Adrenal gland (tissue), 5 donors: ENCODE measurements around the gene SRRM2.

Source experiments
- POLR2A ChIP-seq, 2 donors: fragments of 450-650 bp; IDR thresholded peaks; one replicate each; pipeline ENCODE4 v1.6.1; 2017; ENCODE audit warnings: antibody characterized with exemption in 2 of 2, mild to moderate bottlenecking in 2 of 2, moderate library complexity in 1 of 2
- TF ChIP-seq, protein P1 (sequence below), 6 experiments: fragments of 450-650 bp in 4 of 6; fragments of 200-600 bp in 2 of 6; sonication (generic) in 1 of 6; IDR thresholded peaks; 1 replicate in 5 of 6; 2 replicates in 1 of 6; pipeline versions ENCODE4 v1.5.1 to v1.8.0; 2016 to 2021; ENCODE audit warnings: antibody characterized with exemption in 6 of 6, mild to moderate bottlenecking in 2 of 6, moderate library complexity in 1 of 6
- donor health status: DM: no; HTN: no; CAD: no.

DNA sequence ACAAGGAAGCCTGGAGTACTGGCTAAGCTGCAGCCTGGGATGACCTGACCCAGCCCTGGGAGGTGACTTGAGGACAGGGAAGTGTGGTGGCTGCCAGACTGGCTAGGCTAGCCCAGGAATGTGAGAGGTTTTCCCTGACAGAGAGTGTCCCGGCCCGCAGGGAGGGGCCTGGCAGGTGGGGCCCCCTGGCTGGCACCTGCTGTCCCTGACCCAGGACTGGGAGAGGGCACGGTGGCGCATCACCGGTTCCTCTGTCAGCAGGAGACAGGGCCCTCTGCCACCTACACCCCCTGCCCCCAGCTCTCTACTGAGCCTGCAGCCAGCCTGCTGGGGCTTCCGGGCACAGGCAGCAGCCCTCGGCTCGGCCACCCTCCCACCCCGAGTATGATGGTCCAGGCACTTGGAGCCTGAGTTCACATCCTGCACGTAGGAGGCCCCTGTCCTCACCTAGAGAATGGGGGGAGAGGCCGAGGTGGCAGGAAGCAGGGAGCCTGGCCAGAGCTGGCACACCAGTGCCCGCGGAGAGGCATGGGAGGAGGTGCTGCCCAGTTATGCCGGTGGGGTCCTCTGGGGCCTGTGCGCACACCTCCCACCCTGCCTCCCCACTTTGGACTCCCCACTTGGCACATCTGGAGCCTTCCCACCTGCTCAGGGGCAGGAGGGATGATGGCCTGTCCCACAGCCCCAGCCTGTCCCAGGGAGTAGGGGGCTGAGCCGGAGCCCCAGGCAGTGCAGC is 32.9 kb upstream of the SRRM2 start:
- TF ChIP-seq, protein P1, sequence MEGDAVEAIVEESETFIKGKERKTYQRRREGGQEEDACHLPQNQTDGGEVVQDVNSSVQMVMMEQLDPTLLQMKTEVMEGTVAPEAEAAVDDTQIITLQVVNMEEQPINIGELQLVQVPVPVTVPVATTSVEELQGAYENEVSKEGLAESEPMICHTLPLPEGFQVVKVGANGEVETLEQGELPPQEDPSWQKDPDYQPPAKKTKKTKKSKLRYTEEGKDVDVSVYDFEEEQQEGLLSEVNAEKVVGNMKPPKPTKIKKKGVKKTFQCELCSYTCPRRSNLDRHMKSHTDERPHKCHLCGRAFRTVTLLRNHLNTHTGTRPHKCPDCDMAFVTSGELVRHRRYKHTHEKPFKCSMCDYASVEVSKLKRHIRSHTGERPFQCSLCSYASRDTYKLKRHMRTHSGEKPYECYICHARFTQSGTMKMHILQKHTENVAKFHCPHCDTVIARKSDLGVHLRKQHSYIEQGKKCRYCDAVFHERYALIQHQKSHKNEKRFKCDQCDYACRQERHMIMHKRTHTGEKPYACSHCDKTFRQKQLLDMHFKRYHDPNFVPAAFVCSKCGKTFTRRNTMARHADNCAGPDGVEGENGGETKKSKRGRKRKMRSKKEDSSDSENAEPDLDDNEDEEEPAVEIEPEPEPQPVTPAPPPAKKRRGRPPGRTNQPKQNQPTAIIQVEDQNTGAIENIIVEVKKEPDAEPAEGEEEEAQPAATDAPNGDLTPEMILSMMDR (IDR thresholded peaks at IDR 0.05), result no peak
- no peak for TF ChIP-seq POLR2A (IDR thresholded peaks at IDR 0.05)
